ENCODE measurements around the gene CARD19.

DNA sequence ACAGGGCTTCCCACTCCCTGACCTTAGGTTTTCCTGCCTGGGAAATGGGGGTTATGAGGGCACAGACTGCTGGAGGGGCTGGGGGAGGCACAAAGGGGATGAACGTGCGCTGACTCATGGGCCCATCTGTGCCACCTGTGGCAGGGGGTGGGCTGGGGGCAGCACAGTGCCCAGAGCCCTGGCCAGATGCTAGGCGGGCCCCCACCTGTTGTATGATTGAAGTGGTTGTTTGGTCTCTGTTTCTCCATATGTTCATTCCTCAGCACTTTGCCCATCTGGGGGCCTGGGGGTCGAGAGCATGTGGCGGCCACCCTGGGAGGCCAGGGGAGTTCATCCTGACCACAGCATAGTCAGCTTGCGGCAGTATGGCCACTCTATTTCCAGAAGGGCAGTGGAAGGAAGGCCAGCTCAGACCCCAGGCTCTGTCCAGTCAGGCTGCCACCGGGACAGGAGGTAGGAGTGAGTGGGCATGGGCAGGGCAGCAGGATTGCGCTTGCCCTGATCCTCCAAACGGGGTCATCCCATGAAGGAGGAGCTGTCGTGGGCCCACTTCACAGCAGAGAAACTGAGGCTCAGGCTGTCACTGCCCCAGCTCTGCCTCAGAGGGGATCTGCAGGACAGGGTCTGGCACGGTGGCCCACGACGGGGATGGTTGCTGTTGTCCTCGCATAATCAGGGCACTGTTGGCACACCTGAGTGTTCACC, 38.9 kb downstream of the CARD19 start:
- TF ChIP-seq, protein P1, sequence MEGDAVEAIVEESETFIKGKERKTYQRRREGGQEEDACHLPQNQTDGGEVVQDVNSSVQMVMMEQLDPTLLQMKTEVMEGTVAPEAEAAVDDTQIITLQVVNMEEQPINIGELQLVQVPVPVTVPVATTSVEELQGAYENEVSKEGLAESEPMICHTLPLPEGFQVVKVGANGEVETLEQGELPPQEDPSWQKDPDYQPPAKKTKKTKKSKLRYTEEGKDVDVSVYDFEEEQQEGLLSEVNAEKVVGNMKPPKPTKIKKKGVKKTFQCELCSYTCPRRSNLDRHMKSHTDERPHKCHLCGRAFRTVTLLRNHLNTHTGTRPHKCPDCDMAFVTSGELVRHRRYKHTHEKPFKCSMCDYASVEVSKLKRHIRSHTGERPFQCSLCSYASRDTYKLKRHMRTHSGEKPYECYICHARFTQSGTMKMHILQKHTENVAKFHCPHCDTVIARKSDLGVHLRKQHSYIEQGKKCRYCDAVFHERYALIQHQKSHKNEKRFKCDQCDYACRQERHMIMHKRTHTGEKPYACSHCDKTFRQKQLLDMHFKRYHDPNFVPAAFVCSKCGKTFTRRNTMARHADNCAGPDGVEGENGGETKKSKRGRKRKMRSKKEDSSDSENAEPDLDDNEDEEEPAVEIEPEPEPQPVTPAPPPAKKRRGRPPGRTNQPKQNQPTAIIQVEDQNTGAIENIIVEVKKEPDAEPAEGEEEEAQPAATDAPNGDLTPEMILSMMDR (IDR thresholded peaks at IDR 0.05) = no peak
- TF ChIP-seq EZH2 (IDR thresholded peaks at IDR 0.05; ENCODE audit: borderline replicate concordance, insufficient read depth, low read depth, low read length, poor library complexity, severe bottlenecking) = no peak
